ACHN (cell line): ENCODE measurements around the gene CDKAL1.

ENCODE experiments used
- DNase-seq: peaks from one replicate; pipeline ENCODE4 v3.0.0-alpha.2; 2015
- in situ Hi-C: cut with HindIII; loops from 2 replicates; pipeline ENCODE4 v1.10.0; 2017; ENCODE audit warnings: low sequenced_read_pairs, low pct_ligation_motif_present, low pct_unique_long_range_greater_than_20kb

Gene CDKAL1

DNA sequence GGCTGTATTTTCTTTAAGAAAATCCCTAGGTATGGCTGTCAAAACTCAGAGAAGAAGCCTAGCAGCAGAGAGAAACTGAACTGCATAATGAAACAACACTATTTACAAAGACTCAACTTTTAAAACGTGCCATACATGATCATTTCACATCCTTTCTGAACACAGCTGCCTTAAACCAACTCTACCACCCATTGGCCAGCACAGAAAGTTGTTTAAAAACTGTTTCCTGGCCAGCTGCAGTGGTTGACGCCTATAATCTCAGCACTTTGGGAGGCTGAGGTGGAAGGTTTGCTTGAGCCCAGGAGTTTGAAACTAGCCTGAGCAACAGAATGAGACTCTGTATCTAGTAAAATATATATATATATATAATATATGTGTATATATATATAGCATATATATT, 722.9 kb downstream of the CDKAL1 start:
- DNase-seq: no peak
- in situ Hi-C loops: no loop called here

DNA sequence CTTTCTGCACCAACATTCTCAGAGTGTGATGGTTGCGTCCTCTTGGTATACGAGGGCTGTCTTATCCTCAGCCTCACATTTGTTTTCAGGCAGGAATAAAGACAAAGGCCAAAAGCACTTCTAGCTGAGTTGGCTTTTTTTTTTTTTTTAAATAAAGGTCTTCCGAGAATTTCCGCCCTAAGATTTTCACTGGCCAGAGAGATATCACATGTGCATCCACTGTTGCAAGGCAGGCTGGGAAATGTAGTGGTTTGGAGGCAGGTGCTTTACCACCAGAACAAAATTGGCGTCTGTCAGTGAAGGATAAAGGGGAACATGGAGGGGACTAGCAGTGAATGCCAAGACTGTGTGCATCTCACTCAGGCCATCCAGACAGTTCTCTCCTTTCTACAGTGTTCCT, 724.4 kb downstream of the CDKAL1 start:
- in situ Hi-C loops: no loop called here
- no peak for DNase-seq

DNA sequence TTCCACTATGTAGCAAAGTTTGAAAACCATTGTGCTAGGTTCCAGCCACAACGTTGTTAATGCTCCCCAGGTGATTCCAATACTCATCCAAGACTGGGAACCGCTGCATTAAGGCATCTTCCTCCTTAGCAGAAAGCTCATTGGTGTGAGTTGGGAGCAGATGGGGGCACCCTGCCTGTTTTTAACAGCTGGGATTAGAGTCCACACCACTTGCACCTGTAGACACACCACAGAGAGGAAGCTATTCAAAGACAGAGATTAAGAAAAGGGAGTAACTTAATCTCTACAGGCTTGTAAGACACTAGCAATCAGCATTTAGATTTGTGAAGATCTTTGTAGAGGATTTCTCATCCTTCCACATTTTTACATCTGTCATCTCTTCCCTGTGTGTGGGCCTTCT, 725.4 kb downstream of the CDKAL1 start:
- no peak for DNase-seq
- in situ Hi-C loops: no loop called here

DNA sequence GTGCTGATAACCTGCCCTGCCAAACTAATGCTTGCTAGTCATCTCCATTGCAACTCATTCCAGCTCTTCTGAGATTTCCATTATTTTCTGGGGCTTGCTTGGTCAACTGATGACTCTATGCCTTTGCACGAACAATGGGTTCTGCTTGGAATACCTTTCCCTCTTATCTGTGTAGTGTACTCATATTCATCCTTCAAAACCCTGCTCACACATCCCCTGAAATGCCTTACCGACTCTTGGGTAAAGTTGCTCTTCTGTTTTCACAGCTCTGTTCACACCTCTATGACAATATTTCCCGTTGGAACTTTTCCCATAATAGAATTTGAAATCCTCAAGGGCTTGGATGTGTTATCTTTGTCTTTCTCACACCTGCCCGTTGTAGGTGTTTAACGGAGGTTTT, 728.2 kb downstream of the CDKAL1 start:
- in situ Hi-C loops: no loop called here
- no peak for DNase-seq

DNA sequence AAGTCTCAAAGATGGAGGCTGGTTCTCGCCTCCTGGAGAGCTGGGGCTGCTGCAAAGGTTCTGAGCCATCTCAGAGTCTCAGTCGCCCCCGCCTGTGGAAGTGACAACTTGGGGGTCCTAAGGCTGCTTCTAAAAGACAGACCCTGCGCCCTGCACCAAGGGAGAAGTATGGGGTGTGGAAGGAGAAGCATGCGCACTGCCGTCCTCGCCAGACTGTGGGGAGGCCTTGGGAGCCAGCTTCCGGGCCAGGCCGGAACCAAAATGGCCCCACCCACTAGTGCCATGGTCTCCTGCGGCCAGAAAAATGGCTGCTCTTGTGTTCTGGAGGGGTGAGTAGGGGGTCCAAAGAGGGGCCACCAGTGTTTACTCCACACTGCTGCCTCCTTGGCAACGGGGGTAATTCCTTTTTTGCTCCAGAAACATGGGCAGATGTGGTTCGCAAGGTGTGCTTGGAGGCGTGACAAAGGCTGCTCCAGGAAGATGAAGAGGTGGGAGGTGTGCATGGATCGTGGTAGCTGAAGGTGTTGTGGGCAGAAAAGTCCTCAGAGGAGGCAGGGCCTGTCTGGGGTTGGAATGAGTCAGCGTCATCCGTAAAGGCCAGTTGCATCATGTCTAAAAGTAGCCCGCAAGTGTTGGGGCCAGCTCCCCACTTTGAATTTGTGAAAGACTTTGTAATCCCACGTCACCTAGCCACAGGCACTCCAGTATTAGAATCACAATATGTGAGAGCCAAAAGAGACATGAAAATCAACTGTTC, 729.5 kb downstream of the CDKAL1 start:
- no peak for DNase-seq
- in situ Hi-C loops: no loop called here

DNA sequence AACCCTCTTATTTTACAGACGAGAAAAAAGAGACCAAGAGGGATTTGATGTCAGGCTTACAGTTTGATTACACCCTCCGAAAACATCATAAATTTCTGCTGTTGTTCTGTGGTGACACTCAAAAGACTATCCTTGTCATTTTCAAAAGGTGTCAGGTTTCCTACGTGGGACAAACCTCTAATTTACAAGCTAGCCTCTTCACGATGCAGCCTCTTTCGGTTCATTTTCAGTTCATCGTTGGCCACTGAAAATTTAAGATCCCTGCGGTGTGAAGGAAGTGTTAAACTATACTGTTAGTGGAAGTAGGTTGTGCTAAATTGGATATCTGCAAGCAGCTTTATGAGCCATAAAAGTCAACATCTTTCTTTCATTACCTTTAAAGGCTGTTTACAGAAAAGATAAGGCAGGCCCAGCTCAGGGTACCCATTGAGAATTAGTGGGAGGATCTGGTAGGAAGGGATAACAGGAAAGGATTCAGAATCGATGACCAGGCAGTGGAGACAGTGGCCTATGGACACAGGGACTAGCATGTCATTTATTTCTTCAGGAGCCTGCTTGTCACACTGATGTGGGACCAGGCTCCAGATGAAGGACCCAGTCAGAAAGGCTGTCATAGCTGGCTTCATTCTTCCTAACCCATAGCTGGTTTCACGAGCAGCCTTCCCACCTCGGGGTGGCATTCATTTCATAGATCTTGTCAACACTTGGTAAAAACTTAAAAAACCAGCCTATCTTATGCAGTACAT, 730.2 kb downstream of the CDKAL1 start:
- in situ Hi-C loops: no loop called here
- no peak for DNase-seq

DNA sequence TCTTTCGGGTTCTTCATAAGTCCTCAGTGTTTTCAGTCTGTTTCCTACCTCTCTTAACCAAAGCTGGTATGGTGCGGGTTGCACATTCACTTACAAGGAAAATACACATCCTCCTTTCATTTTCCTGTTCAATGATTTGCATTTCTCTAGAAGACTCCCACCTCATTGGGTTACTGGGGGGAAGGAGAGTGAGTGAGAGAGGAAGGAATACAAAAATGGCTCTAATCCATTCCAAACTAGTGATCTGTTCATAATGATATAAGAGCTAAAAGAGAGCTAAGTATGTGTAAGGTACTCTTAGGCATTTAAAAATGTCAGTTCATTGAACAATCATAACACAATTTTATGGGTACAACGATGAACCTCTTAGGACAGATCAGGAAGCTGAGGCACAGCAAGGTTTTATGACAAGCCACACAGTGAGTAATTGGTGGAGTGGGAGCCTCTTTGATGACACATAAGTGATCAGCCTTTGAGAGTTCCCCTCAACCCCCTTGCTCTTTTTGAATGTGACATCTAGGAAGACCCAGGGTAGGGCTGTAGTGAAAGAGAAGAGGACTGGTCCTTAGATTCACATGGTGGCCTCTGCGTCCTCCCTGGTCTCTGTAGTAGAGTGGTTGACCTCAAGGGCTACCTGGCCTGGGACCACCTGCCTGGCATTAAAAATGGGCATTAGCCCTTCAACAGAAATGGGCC, 730.9 kb downstream of the CDKAL1 start:
- in situ Hi-C loops: no loop called here
- no peak for DNase-seq

DNA sequence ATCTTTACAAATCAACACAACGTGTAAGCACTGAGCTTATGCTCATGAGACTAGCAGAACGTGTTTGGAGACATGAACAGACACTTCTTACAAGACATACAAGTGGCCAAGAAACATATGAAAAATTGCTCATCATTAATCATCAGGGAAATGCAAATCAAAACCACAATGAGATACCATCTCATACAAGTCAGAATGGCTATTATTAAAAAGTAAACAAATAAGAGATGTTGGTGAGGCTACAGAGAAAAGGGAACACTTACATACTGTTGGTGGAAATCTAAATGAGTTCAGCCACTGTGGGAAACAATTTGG, 731.4 kb downstream of the CDKAL1 start:
- no peak for DNase-seq
- in situ Hi-C loops: no loop called here

DNA sequence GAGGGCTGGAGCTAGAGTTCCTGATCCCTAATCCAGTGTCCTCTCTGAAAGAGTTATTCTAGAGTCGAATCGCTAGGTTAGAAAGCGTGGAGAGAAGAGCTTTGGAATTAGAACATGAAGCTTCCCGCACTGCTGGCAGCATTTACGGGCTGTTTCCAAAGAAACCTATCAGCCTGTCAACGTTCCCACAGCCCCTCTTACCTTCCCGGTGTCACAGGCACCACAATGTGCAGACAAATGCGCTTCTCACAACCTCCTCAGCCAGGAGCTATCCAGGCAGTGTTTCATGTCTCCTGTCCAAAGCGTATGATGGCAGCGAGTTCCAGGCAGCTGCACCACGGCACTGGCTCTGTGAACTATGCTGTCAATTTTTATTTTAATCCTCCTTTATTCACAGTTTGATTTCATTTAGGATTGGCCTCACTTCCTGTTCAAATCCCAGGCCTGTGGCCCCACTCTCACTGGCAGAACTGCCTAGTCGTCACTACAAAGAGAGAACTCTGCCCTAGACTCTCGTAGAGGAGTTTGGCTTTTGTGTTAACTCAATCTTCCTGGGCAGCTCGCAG, 736.5 kb downstream of the CDKAL1 start:
- DNase-seq: no peak
- in situ Hi-C loops: no loop called here

DNA sequence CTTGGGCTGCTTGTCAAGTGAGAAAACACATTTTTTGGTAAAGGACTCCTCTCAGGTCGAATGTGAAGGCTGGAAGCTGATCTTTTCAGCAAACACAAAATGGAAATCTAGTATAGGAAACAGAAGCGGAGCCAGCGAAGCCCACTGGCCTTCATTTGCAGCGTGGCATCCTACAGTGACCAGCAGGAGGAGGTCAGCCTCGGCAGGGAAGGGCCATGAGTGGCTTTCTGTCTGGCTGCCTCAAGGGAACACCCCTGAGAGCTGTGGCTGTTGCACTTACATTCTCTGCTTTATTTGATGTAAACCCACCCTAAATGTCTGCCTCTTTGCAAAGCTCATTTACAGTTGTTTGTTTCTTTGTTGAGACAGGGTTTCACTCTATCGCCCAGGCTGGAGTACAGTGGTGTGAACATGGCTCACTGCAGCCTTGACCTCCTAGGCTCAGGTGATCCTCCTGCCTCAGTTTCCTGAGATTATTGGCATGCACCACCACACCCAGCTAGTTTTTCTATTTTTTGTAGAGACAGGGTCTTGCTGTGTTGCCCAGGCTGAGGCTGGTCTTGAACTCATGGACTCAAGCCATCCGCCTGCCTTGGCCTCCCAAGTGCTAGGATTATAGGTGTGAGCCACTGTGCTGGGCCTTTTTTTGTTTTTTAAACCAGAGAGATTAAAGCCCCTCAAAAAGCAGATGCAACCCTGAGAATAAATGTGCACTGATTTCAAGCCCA, 737.3 kb downstream of the CDKAL1 start:
- no peak for DNase-seq
- in situ Hi-C loops: no loop called here

DNA sequence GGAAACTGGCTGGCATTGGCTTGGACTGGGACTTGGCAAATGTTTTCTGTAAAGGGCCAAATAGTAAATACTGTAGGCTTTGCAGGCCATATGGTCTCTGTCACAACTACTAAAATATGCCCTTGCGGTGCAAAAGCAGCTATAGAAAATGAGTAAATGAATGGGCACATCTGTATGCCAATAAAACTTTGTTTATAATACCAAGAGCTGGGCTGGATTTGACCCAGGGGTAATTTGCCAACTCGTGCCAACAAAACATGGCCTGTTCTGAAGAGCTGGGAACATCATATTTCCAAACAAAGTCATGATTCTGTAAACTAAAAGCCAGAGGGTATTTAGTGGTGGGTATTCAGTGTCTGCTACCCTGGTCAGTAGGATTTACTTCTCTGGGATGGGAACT, 739.2 kb downstream of the CDKAL1 start:
- in situ Hi-C loops: no loop called here
- no peak for DNase-seq

DNA sequence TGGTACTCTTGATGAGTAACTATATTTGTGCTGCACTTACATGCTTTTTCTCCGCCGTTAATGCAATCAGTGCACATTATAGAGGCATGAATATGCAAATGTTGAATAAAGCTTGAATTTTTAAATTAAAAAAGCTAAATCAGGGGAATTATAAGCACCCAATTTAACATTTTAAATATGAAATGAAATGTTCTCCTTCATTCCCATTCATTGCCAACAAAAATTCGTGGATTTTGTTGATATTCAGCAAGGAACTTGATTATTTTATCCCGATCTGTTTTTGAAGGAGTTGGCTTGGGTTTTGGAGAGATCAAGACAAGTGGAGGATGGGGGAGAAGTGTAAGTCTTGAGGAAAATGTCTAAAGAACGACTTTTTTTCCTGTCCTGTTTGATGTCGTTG, 740.6 kb downstream of the CDKAL1 start:
- no peak for DNase-seq
- in situ Hi-C loops: no loop called here

DNA sequence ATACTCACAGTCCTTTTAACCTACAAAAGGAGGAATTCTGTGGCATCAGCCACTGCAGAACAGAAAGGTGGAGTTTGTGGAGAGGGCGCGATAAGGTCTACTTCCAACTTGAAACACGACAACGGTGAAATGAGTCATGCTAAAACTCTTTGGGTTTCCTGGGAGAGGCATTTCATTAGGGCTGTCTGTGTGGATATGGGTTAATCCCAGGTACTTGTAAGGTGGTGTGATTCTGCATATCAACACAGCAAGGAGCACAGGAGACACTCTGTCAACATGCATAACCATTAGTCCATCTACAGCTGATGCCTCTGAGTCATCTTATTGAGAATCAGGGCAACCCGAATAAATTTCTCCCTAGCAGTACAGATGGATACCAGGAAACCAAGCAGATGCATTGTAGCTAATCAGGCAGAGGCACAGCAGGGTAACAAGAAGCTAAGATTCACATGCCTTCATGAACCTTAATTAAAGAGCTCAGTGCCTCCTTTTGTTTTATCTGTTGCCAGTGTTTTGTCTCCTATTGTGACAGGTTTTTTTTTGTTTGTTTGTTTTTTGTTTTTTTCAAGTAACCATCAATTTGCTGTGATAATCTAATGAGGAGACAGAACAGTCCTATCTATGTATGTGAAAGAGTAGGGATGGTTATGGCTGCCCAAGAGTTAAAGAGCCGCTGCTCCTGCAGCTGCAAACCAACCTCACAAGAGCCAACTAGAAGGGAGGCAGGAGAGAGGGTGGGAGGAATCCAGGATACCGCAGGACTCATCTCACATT, 743.5 kb downstream of the CDKAL1 start:
- in situ Hi-C loops: no loop called here
- no peak for DNase-seq

DNA sequence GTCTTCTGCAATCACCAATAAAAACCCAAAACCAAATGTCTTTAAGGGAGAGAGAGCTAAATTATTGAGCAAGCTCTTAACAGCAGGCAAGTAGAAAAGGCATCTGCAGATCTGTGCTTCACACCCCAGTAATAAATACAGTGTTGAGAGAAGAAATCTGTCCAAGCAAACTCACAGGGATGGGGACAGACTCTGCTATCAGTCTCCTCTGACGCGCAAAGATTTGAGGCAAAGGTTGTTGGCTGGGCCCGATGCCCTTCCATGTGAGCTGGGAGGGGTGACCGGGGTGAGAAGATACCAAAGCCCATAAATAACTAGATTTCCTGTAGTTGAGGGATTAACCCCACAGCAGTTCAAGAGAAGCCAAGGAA, 744.1 kb downstream of the CDKAL1 start:
- in situ Hi-C loops: no loop called here
- DNase-seq: no peak

DNA sequence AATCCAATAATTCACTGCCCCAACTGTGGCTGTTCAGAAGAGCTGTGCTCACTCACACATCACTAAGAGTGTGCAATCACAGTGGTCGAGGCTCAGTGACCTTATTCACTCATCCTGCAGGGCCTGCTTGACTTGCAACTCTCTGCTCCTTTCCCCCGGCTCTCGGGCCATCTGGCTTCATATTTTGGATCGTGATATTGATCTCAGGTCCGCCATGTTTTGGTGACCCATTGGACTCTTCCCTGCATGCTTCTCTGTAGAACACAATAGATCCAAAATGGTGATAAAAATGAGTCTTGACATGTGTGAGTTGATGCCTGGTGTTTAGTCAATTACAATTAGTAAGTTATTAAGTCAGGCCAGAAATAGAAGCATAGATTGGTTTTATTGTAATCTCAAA, 745.4 kb downstream of the CDKAL1 start:
- in situ Hi-C loops: no loop called here
- no peak for DNase-seq

DNA sequence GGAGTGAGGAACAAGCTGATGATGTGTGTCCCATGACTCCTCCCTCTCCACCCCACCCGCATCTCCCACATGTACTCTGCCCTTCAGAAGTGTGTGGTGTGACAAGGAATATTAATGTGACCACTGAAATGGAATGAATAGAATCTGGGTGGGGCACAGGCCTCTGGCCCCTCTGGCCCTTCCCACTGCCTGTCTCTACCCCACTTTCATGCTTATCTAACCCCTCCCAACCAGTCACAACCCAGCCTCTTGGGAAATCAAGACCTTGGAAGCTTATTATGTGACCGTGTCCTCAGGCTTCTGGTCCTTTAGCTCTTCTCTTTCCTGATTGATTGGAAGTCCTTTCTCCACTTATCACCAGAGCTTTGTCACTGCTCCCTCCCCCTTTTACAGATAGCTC, 747.1 kb downstream of the CDKAL1 start:
- DNase-seq: no peak
- in situ Hi-C loops: no loop called here
